HEK293T (cell line): Measurements from ENCODE around the gene KRT83.

Experiments used
- CTCF ChIA-PET: fragments of 350-600 bp; formaldehyde crosslinking; extraction: SDS; loops from one replicate; lab custom pipeline; 2021; ENCODE audit warnings: antibody characterized with exemption, inconsistent platforms; lab: Yijun Ruan, JAX
- POLR2A ChIA-PET: fragments of 350-600 bp; formaldehyde crosslinking; extraction: SDS; loops from one replicate; lab custom pipeline; 2020; ENCODE audit warnings: antibody characterized with exemption, inconsistent platforms; lab: Yijun Ruan, JAX
- DNase-seq: peaks from one replicate; pipeline ENCODE4 v3.0.0; 2012; ENCODE audit warnings: mixed read lengths; ENCODE audit errors: extremely low spot score
- ARNT ChIP-seq: fragments of 450-650 bp; IDR thresholded peaks from 2 replicates; pipeline ENCODE4 v1.6.1; 2017; ENCODE audit warnings: mild to moderate bottlenecking
- BHLHE40 ChIP-seq: fragments of 450-650 bp; IDR thresholded peaks from 2 replicates; pipeline ENCODE4 v1.6.1; 2016; ENCODE audit warnings: mild to moderate bottlenecking, moderate library complexity, borderline replicate concordance
- CTBP1 ChIP-seq: fragments of 450-650 bp; IDR thresholded peaks from 2 replicates; pipeline ENCODE4 v1.6.1; 2016; ENCODE audit warnings: borderline replicate concordance
- ELF4 ChIP-seq: fragments of 450-650 bp; IDR thresholded peaks from 2 replicates; pipeline ENCODE4 v1.6.1; 2017; ENCODE audit warnings: antibody characterized with exemption
- FOXA1 ChIP-seq: fragments of 450-650 bp; IDR thresholded peaks from 2 replicates; pipeline ENCODE4 v1.6.1; 2016; ENCODE audit warnings: mild to moderate bottlenecking
- FOXK2 ChIP-seq: fragments of 450-650 bp; IDR thresholded peaks from 2 replicates; pipeline ENCODE4 v1.6.1; 2016; ENCODE audit warnings: mild to moderate bottlenecking
- FOXM1 ChIP-seq: fragments of 450-650 bp; IDR thresholded peaks from 2 replicates; pipeline ENCODE4 v1.6.1; 2017; ENCODE audit warnings: mild to moderate bottlenecking, borderline replicate concordance
- HDGF ChIP-seq: fragments of 450-650 bp; IDR thresholded peaks from 2 replicates; pipeline ENCODE4 v1.6.1; 2017; ENCODE audit warnings: antibody characterized with exemption, borderline replicate concordance
- L3MBTL2 ChIP-seq: fragments of 450-650 bp; conservative IDR thresholded peaks from 2 replicates; pipeline ENCODE4 v1.6.1; 2016; ENCODE audit warnings: mild to moderate bottlenecking
- LEF1 ChIP-seq: fragments of 450-650 bp; IDR thresholded peaks from 2 replicates; pipeline ENCODE4 v1.6.1; 2017; ENCODE audit warnings: mild to moderate bottlenecking, borderline replicate concordance
- NFRKB ChIP-seq: fragments of 450-650 bp; IDR thresholded peaks from 2 replicates; pipeline ENCODE4 v1.6.1; 2016; ENCODE audit warnings: mild to moderate bottlenecking, moderate library complexity
- SP1 ChIP-seq: fragments of 450-650 bp; IDR thresholded peaks from 2 replicates; pipeline ENCODE4 v1.6.1; 2017
- SUZ12 ChIP-seq: fragments of 450-650 bp; IDR thresholded peaks from 2 replicates; pipeline ENCODE4 v1.6.1; 2016; ENCODE audit warnings: mild to moderate bottlenecking
- TARDBP ChIP-seq: fragments of 450-650 bp; IDR thresholded peaks from 2 replicates; pipeline ENCODE4 v1.6.1; 2016
- ZNF384 ChIP-seq: fragments of 450-650 bp; IDR thresholded peaks from 2 replicates; pipeline ENCODE4 v1.6.1; 2016
- TF ChIP-seq, protein P1 (sequence below): fragments of 450-650 bp; IDR thresholded peaks from 2 replicates; pipeline ENCODE4 v1.6.1; 2016

Gene KRT83

DNA sequence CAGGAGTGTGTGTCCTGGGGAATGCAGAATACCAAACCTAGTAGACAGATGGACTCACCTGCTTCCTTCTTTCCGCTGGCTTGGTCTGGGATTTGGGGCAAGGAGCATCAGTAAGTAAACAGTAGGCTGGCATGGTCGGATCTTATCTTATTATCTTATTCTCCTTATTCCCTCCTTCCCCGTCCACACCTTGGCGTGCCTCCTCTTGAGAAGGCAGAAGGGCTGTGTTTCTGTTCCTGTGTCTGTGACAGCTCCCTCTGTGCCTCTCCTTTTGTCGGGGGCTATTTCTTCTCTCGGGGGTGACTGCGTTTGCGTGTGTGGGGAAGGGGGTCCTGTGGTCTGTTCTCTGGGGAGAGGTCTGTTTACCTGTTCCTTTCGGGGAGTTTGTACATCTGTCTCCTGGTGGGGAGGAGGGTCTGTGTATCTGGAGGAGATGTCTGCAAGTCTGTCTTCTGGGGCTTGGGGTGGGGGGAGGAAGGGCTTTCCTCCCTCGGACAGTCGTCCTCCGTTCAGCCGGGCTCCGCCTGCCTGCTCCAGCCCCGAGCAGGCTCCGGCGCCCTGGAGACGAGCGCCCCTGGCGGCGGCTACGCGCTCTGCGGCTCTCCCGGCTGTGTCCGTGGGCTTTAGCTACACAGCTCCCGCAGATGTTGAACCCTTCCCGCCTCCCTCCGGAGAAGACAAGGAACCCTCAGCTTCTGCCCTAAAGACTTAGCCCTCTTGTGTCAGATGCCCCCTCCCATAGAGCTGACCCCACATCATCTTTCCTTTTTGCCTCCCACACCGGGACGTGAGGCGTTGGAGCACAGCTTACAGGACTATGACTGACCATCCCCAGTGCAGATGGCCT lies 42.4 kb downstream of the KRT83 start:
- CTCF ChIA-PET = interaction anchor here (0.6 to 3.3 kb wide), 34 partner anchors 9 to 860 kb away, joined by 3 to 25 read pairs (median 5); no protein-coding TSS in a partner anchor
- TF ChIP-seq SP1 = no peak
- TF ChIP-seq FOXM1 = no peak
- no peak for TF ChIP-seq FOXK2
- no peak for TF ChIP-seq ELF4
- TF ChIP-seq SUZ12 = no peak
- TF ChIP-seq, protein P1, sequence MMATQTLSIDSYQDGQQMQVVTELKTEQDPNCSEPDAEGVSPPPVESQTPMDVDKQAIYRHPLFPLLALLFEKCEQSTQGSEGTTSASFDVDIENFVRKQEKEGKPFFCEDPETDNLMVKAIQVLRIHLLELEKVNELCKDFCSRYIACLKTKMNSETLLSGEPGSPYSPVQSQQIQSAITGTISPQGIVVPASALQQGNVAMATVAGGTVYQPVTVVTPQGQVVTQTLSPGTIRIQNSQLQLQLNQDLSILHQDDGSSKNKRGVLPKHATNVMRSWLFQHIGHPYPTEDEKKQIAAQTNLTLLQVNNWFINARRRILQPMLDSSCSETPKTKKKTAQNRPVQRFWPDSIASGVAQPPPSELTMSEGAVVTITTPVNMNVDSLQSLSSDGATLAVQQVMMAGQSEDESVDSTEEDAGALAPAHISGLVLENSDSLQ = no peak
- no peak for TF ChIP-seq CTBP1
- TF ChIP-seq ZNF384 = no peak
- POLR2A ChIA-PET = no interaction called here
- DNase-seq = peak; percentile 93

DNA sequence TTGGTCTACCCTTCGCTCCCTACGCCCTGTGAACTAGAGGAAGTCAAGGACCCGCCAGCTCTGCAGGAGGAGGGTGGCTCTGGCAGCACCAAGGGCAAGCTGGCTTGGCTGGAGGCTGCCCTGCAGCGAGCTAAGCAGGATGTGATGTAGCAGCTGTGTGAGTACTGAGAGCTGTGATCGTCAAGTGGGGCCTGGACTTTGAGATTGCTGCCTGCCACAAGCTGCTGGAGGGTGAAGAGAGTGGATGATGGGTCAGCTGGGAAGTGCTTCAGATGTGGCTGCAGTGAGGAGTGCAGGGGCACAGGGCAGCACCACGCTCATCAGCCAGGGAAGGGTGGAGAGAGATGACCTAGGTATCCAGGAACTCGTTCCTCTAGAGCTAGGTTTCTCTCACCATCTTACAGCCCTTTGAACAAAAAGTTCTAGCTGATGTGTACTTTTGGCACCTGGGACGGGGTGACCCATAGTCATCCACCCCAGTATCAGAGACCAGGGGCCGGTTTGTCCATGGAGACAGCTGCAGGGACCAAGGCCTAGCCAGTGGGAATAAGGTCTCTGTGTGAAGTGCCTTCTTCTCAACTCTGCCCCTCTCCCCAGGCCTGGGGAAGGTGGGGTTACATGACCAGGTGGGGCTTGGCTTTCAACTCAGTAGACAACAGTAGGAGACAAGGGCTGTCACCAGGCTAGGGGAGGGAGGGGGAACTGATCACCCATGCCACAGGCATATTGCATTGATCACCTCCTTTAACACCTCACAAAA lies 43.5 kb downstream of the KRT83 start:
- ChIA-PET POLR2A (no interaction called here), CTCF (interaction anchor here (0.6 to 3.3 kb wide), 6 partner anchors 13 to 717 kb away, joined by 3 to 25 read pairs (median 10); no protein-coding TSS in a partner anchor)
- TF ChIP-seq L3MBTL2 (no peak), ZNF384 (no peak), FOXM1 (no peak), SP1 (no peak), TARDBP (no peak), FOXA1 (no peak), ELF4 (no peak), NFRKB (no peak), CTBP1 (no peak), SUZ12 (no peak), LEF1 (no peak), ARNT (no peak)
- TF ChIP-seq, protein P1 = no peak
- DNase-seq = no peak

DNA sequence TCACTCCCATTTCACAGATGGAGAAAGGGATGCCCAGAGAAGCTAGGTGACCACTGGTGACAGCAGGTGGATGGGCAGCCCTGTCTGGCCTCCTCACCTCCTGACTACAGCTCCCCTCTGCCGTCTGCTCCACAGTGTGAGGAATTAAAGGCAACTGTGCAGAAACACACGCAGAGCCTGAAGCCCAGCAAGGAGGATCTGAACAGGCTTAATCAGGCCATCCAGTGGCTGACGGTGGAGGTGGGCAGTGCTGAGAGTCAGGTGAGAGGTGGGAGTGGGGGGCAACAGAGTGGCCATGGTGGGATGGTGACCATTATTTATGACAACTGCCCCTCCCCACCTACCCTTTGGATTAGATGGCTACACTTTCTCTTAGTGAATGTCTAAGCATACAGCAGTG lies 45.5 kb downstream of the KRT83 start:
- CTCF ChIA-PET = no interaction called here

DNA sequence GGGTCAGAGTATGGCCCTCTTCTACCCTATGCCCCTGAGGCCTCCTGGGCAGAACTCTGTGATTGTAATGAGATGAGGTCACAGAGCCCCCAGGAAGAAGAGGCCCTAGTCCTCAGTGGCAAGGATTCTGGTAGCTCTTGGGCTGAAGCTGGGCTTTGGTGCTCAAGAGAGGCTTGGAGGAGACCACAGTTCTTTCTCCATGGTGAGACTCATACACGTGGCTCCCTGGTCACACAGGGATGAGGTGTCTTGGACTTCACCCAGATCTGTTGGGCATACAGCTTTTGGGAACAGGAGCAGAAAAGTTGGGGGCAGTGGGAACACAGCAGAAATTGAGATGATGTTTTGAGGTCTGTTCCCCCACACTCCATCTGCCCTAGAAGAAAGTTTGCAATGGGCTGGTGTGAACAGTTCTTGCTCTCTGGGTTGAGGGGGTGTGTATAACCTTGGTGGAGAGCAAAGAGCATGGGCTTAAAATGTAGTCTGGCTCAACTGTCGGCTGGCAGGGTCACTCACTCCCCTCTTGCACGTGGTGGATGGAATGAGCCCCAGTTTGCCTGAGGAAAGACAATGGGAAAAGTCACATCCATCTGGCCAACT lies 46.6 kb downstream of the KRT83 start, which contains the start of gene KRT86:
Gene KRT86, plus strand, starts transcription at position 125 of the 600 bp plus-strand sequence. CDS start 27,272 bp downstream, outside the sequence.
- ChIA-PET CTCF (interaction anchor here (0.7 kb wide), 1 partner anchor 115 kb away, joined by 3 read pairs; no protein-coding TSS in a partner anchor), POLR2A (no interaction called here)
- TF ChIP-seq SP1 (no peak), HDGF (no peak), ARNT (no peak), ZNF384 (no peak), ELF4 (no peak), FOXA1 (no peak), TARDBP (no peak), BHLHE40 (no peak)
- TF ChIP-seq, protein P1 = no peak
- no peak for DNase-seq

More for the DNA sequence above, 45.5 kb downstream of the KRT83 start:
- no peak for DNase-seq
- POLR2A ChIA-PET = no interaction called here
- TF ChIP-seq FOXM1 (no peak), FOXK2 (no peak), FOXA1 (no peak), NFRKB (no peak), BHLHE40 (no peak), TARDBP (no peak), LEF1 (no peak), ARNT (no peak), CTBP1 (no peak), ZNF384 (no peak), SUZ12 (no peak), SP1 (no peak), ELF4 (no peak), HDGF (no peak)
- TF ChIP-seq, protein P1 = no peak

DNA sequence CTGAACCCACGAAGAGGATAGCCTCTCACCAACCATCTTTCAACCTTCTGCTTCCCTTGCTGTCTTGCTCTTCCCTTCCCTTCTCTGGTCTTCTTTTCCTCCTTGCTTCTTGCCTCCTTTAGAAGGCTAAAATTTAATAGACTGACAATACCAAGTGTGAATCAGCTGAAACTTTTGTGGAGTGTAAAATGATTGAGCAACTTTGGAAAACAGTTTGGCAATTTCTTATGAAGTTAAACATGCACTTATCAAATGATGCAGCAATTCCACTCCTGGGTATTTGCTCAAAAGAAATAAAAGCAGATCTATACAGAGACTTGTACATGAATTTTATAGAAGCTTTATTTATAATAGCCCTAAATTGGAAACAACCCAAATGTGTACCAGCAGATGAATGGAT lies 50.0 kb downstream of the KRT83 start:
- POLR2A ChIA-PET = no interaction called here
- no peak for DNase-seq
- TF ChIP-seq TARDBP (no peak), CTBP1 (no peak), FOXA1 (no peak), FOXK2 (no peak), NFRKB (no peak), ARNT (no peak), LEF1 (no peak), HDGF (no peak), SUZ12 (no peak), SP1 (no peak), BHLHE40 (no peak), L3MBTL2 (no peak), ELF4 (no peak), FOXM1 (no peak), ZNF384 (no peak)
- TF ChIP-seq, protein P1 = no peak
- CTCF ChIA-PET = no interaction called here
